Renal pelvis (tissue), 4 donors: ENCODE results near the gene TANK. TPM values are rescaled to one million over a fixed set of nuclear protein-coding genes. Genes with fewer than 3 reads are reported as not detected.
"Not testable (repeated sequence)": the region's sequence is repeated elsewhere in the genome, so short reads cannot be mapped to it uniquely, and the experiment has no call there.

ENCODE experiments used
- DNase-seq: peaks from one replicate; pipeline ENCODE4 v3.0.0-alpha.2; 2013
- polyA plus RNA-seq, 3 donors: library from polyadenylated mRNA; unstranded; fragments of 120-200 nt; gene quantifications; one replicate each; pipeline ENCODE4 v1.2.1, GENCODE V29; 2013; ENCODE audit not compliant: insufficient read length in 3 of 3

TANK gene
- polyA plus RNA-seq, 3 donors, result 54.3 to 69.4 (median 58.2) TPM

DNA sequence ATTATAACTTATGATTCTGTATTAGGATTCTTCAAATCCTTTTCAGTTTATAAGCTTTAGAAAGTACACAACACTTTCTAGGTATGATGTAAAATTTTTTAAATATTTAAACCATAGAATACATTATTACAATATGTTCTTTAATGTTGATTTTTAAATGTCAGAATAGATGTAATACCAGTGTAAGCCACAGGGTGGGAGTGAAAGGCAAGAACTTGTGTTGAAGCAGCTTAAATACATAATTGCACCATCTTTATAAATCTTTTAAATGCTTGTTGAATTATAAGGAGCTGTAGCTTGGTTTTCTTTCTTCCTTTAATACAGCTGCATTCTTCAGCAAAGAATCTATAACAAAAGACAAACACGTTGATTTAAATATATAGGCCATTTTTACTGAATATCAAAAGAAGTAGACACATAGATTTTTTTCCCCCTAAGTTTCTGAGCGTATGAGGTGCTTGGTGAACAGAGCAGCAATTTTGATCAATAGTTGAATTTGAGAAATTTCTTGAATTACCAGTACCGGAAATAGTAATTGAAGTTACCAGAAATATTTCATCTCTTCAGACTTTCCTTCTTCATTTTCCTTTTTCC lies 63.0 kb downstream of the TANK start:
- no peak for DNase-seq

DNA sequence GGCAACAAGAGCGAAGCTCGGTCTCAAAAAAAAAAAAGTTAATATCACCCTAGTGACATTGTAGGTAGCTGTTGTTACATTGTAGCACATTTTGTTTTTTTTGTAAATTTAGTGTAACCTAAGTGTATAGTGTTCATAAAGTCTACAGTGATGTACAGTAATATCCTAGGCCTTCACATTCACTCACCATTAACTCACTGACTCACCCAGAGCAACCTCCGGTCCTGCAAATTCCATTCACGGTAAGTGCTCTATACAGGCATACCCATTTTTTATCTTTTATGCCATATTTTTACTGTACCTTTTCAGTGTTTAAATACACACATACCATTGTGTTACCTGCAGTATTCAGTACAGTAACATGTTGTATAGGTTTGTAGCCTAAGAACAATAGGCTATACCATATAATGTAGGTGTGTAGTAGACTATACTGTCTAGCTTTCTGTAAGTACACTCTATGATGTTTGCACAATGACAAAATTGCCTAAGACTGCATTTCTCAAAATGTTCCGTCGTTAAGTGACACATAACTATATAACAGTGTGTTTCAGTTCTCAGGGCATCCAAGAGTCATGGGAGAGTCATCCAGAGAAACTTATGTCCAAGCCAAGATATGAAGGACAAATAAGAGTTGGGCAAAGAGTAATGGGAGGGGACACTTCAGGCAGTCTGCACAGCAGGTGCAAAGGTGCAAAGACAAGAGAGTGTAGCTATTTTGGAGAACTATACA lies 68.4 kb downstream of the TANK start:
- DNase-seq, result no peak

DNA sequence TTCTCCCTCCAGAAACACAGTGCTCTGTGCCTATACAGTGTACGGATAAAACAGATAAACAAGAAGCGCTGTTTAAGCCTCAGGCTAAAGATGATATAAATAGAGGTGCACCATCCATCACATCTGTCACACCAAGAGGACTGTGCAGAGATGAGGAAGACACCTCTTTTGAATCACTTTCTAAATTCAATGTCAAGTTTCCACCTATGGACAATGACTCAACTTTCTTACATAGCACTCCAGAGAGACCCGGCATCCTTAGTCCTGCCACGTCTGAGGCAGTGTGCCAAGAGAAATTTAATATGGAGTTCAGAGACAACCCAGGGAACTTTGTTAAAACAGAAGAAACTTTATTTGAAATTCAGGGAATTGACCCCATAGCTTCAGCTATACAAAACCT lies 70.7 kb downstream of the TANK start:
- DNase-seq, result no peak

DNA sequence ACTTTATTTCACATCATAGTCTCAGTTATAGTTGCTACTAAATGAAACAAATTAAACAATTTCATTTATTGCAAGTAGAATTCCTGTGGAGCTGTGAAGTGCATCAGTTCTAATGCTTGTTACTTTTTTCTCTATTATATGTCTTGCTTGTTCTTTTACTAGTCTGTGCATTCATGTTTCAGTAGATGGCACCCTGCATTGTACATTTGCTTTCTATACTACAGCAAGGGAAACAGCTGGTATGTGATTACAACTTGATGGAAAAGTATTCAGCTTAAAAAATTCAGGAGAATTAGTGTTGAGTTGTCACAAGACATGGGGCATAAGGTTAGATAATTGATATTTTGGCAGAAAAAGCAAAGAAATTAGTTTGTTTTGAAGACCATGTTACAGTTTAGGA lies 72.3 kb downstream of the TANK start:
- DNase-seq, result no peak

DNA sequence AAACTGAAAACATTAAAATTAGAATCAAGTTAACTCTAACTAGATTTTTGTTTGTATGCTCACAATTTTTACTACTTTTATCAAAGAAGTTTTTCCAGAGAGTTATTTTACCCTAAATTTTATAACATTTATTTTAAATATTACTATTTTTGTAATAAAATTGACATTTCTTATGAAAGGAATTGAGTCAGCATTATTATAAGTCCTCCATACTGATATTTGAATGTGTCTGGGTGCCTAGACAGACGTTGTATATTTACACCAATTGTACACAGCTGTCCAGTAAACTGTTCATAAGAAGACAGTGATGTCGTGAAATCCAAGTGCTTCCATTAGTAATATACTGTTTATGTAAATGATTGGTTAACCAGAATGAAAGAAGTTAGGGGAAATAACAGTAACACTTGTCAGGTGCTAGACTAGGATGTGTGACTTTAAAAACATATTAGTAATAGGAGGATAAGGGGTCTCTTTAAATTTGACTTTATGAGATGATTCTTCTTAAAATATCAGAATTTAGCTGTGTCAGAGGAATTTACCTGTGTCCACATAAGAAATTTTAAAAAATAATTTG lies 73.7 kb downstream of the TANK start:
- DNase-seq, result no peak

DNA sequence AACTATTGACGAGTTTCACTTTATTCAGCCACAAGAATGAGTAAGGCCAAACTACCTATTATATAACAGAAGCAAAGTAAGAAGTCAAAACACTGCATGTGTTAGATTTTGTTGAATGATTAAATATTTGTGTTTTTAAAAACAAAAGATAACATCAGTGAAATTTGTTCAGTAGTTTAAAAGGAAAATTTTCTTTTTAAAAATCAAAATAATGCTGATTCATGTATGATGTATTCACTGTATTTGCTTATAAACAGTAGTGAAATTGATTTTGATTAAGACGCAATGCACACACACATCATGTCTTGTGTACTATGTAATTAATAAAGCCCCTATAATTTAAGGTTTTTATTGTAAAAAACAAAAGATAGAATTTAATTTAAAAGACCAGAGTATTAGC lies 74.4 kb downstream of the TANK start:
- DNase-seq, result no peak

DNA sequence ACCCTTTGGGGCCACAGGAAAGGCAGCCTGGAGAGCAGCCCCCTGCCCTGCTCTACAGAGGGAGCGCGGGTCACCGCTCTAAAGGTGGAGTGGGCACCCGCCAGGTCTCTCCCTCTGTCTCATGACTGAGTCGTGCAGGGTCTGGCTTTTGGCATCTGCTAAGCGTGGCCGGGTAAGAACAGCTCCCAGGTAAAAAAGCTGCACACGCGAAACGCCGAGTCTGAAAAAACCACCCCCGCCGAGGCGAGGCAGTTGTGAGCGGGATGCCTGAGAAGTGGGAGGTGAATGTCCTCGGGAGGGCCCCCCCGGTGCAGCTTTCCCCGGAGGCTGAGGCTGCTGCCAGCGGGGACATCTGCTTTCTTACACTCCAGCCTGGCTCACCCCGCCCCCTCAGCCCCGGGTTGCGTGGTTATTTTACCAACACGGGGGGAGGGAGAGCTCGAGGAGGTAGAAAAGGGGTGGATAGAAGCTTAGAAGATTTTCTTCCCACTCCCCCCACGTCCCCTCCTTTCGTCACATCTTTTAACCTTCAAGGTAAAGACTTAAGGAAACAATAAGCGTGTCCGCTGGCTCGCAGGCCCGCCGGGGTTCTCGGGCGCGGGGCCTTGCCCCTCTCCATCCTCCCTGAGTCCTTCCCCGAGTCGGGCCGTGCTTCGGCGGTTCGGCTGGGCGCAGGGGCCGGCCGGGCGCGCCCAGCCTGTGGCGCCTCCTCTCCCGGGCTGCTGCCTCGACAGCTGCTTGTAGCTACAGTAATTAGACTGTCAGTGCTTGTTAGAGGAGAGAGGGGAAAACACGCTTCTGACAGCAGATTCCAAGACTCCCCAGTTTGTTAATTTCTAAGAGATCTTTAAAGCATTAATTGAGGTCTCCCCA lies 77.4 kb downstream of the TANK start:
- no peak for DNase-seq

DNA sequence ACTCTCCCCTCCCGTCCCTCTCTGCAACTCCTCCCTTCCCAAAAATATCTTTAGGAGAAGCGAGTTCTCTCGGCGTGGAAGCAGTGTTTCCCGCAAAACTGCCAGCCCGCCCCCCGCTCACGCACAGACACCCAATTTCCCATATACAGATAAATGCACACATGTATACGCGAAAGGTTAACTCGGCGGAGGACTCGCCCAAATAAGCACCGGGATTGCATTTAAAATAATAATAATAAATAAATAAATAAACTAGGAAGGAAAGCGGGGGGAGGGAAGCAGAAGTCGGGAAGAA lies 78.0 kb downstream of the TANK start:
- DNase-seq, result no peak

DNA sequence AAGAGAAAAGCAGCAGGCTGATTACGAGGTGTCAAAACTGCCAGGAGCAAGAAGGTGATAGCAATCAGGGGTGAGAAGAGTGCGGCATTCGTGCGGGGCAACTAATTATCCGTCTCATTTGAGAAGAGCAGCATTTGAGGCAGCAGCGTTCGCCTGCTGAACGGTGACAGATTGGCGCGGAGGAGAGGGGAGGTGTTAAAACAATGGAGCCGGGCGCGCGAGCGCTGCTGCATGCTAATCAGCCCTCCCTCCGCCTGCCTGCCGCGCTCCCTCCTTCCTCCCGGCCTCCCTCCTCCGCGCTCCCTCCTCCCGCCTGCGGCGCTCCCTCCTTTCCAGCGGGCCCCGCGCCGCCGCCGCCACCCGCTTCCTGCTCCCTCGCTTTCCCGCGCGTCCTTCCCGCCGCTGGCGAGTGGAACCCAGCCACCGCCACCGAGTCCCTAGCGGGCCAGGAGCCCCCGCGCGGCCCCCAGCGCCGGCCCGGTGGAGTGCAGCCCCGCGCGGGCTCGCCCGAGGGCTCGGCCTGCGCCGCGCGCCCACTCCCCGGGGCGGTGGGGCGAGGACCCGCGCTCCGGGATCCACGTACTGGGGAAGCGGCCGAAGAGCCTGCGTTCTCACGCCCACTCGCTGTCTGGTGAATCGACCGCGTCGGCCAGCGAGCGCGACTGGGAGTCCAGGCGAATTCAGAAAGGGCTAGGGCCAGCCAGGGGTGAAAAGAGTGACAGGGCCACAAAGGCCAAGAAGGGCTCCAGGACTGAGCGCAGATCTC lies 78.5 kb downstream of the TANK start:
- DNase-seq, result peak; percentile 50

DNA sequence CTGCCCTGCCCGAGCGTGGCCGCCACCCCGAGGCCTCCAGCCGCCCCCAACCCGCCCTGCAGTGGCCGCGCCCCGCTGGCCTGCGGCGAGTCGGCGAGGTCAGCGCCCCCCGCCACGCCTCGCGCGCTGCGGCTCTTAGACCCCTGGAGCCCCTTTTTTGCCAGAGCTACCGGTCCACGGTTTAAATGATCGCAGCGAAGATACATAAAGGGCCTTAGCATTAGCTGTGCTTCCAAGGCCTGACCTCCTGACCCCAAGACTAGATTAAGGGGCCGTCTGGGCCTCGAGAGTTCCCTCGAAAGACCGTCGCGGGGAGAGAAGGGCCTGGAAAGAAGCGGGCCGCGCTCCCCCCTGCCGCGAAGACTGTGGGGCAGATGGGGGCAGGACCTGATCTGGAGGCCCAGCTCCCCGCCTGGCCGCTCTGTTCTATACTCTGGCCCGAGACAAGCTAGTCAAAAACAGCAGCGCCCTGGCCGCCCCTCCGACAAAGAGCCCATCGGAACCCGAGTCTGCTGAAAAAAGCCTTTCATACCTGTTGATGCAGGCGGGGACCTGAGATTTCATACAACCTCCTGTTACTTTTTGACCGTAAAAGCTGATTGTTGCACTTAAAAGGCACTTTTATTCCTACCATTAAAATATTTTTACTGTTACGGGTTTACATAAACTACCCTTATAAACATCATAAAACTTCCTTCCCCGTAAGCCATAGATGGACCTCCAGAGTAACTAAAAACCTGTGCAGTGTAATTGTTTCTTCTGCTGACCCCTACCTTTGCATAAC lies 79.3 kb downstream of the TANK start:
- no peak for DNase-seq

DNA sequence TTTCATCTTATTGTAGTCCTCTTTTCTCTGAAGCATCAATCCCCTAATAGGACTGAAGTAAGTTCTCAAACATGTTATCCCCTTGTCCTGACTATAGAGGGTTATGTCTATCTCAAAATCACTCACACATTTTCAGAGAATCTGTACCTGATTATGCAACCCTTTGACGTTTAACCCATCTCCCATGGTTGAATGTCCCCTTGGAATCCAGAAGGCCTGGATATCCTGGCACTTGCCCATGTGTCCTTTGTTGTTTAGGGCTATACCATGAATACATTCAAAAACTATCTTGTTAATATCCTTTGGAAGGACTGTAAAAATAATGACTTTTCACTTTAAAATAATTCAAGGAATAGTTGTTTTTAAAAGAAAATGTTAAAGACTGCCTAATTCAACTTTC lies 81.7 kb downstream of the TANK start:
- DNase-seq, result no peak

DNA sequence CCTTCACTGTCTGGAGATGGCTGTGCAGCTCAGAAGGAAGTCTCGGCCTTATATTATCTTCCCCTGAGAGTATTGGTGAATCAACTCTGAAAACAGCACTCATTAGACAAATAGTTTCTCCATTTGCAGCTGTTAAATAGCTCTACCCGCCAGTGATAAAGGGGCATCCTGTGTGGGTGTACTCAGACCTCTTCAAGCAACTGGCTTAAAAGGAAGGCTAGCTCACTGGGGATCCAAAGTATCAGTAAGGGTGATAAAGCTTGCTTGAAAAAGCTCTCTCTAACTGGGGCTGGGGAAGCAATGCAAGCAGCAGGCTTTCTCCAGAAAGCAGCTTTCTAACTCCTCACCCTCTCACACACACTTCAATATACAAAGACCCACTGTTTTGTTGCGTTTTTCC lies 83.1 kb downstream of the TANK start:
- no peak for DNase-seq

DNA sequence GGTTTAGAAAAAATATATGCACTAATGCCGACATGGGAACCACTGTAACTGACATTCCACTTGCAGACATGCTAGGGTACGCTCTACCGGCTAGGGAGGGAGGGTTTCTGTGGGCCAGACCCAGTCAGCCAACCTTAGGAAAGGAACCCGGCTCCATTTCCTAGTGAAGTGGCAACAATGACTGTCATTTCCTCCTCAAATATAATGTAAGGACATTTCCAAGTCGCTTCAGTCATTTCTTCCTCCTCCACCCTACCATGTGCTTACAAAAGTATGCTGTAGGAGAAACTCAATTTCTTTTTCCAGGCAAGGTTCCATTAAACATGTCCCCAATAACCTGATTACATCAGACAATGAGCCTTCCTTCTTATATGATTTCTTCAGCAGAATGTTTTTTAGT lies 83.7 kb downstream of the TANK start:
- DNase-seq, result no peak

DNA sequence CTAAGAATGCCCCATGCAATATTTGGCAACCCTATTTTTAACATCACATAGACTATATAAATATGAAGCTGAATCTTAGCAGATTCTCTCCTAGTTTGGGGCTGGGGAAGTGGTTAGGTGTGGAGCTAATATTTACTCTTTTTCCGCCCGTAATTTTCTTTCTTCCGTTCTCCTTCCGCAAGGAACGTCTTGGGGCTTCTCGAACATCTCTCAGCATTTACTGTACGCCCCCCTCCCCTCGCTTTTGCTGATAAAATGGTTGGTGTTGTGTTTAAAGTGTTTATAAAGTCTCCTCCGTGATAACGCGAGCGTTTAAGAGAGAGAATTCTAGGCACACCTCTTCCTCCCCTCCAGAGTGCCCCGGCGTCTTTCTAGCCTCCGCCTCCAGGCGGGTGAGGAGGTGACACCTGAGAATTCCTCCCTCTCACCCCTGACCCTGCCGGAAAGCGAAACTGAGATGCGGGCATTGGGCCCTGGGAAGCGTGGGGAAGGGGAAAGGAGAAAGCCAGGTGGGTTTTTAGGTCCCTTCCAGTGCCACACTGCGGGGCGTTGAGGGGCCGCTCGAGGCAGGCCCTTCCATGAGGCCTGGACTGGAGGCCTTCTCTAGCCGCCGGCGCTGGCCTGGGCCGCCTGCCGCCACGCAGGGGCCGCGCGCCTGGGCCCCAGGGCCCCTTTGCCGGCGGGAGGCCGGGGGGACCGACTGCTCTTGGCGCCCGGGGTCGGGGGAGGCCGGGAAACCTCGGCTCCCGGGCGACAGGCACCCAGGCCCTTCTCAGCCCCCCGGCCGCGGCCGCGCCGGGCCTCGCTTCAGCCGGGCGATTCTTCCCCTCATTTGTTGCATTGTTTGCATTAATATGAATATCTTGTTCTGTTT lies 84.4 kb downstream of the TANK start:
- DNase-seq, result not testable (repeated sequence)

DNA sequence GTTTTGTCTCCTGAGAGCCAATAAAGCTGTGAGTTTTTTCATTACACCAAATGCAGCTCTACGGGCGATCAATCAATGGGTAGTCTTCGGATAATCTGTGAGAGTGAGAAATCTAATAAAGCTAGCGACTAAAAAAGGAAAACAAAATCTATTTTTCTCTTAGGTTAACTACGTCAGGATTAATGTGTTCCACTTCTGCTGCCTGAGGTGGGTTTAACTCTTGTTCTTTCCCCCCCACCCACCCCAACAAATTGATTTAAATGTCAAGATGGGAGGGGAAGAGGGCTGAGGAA lies 85.0 kb downstream of the TANK start:
- no peak for DNase-seq

DNA sequence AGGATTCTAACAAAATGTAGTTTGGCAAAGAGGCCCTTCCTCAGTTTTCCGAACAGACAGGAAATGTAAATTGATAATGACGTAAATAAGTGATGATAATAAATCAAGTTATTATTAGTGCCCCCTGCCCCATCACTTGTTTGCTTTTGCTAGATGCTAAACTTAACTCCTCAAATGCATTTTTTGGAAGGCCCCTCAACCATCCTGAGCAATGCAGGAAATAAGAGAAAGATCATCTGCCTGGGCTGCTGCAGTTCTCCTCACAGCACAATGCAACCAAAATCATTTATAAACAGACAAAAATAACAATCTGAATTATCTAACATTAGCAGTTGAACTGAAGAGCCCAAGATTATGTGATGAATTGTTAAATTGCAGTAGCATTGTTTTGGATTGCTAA lies 85.4 kb downstream of the TANK start:
- DNase-seq, result no peak

DNA sequence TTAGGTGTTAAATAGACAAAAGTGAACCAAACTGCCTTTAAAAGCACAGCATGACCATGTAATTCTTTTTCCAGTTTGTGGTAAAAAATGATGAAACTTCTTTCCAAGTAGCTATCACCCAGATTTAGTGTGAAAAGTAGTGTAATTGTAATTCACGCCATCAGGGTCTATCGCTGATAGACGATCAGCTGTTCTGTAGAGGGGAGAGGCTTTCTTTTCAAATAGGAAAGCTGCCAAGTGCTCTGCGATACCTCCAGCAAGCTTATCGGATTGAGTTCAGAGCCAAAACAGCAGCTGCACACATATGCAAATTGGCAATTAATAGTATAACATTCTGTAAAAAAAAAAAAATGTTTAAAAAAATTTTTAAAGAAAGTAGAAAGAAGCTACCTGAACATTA lies 86.1 kb downstream of the TANK start:
- no peak for DNase-seq

DNA sequence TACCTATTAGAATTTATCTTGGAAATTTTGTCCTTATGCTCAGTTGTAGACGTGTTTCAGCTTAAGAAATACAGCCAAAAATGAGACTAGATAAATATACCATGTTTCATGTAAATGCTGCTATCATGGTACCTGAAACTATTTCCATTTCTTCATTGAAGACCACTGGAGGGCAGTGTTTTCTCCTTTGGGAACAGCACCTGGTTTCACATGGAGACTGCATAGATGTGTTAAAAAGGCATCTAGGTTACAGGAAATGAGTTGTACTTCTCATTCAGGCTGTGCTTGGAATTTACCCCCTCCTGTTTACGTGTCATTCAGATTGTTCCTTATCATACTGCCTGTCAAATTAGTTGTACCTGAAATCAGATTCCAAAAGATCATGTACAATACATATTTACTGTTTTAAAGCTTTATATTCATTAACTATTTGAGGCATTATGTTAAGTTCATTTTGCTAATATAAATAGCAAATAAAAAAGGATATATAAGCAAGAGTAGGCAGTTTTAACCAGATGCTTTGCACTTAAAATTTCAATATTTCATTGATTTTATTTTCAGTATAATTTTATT lies 90.7 kb downstream of the TANK start:
- no peak for DNase-seq

DNA sequence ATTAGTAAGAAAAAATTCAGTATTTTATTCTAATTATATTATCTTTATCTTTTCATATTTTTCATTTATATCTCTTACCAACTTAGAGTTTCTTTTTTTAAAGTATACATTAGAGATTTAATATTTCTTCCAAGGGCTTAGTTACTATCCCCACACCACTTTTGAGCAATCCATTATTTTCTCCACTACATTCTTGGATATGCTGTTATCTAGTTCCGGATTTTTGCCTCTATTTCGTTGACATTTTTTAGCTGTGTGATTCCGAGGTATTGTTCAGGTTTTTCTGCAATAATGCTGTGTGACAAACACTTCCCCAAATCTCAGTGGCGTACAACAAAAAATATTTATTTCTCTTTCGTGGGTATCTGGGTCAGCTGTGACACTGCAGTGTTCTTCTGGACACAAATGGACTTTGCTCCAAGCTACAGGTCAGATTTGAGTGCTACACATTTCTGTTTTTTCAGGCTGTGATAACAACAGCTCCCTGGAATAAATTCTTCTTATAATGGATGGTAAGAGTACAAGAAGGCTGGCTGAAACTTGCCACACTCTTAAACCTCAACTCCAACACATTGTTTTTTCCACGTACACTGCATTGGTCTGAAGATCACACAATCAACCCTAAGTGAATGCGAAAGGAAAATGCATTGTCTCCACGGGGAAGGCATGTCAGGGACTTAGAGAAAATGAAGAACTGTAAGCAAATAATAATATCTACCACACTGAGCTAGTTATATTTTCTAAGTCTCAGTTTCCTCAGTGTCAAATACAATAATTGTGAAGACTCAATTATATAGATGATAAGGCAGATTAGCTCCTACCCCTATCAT lies 97.1 kb downstream of the TANK start:
- DNase-seq, result no peak
